Osteocyte (in vitro differentiated cells): ENCODE results near the gene SERP2. TPM values are rescaled to one million over a fixed set of nuclear protein-coding genes. Genes with fewer than 3 reads are reported as not detected.

ENCODE experiments used
- DNase-seq: peaks from one replicate; pipeline ENCODE4 v3.0.0; 2021; ENCODE audit warnings: mixed read lengths; ENCODE audit not compliant: unreplicated experiment; ENCODE audit errors: extremely low spot score
- H3K27ac Mint-ChIP-seq: one replicate; pipeline ENCODE4 v1.8.0; 2021; ENCODE audit warnings: mild to moderate bottlenecking, mixed read lengths; ENCODE audit not compliant: unreplicated experiment
- H3K27me3 Mint-ChIP-seq: one replicate; pipeline ENCODE4 v1.8.0; 2021; ENCODE audit warnings: mixed read lengths; ENCODE audit not compliant: unreplicated experiment
- H3K36me3 Mint-ChIP-seq: one replicate; pipeline ENCODE4 v1.8.0; 2021; ENCODE audit warnings: mixed read lengths; ENCODE audit not compliant: unreplicated experiment
- H3K4me1 Mint-ChIP-seq: one replicate; pipeline ENCODE4 v1.8.0; 2021; ENCODE audit warnings: mixed read lengths; ENCODE audit not compliant: unreplicated experiment
- H3K4me3 Mint-ChIP-seq: one replicate; pipeline ENCODE4 v1.8.0; 2021; ENCODE audit warnings: mild to moderate bottlenecking, moderate library complexity, mixed read lengths; ENCODE audit not compliant: unreplicated experiment
- H3K9me3 Mint-ChIP-seq: one replicate; pipeline ENCODE4 v1.8.0; 2021; ENCODE audit warnings: mixed read lengths; ENCODE audit not compliant: unreplicated experiment
- total RNA-seq: library from RNA; stranded (reverse); gene quantifications from 2 replicates; pipeline ENCODE4 v1.2.1, GENCODE V29; 2021
- TF ChIP-seq, protein P1 (sequence below): fragments of 200-600 bp; sonication (generic); IDR thresholded peaks from 2 replicates; pipeline ENCODE4 v1.5.0; 2021; ENCODE audit warnings: antibody characterized with exemption, mild to moderate bottlenecking, moderate library complexity

The SERP2 gene
- total RNA-seq, 1 donor from 2014 or later: 8.4 TPM

DNA sequence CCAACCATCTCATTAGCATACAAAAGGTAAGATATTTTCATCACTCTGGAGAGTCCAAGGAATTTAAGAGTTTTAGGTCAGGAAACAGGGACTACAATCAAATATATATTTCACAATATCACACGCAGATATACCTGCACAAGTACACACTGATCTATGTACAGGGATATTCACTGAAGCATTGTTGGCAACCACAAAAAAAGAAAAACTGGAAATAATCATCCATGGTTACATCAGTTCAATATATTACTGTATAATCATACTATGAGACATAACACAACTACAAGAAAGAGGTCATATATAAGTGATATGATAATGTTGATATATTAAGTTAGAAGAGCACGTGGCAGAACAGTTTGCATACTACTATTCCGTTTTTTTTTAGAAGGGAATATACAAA is 2.2 kb upstream of the SERP2 start:
- Mint-ChIP-seq H3K4me1 (peaks cover 24% of the 10 kb centered on the region), H3K27me3 (no peaks in the 10 kb centered on the region), H3K27ac (no peak overlapping the region), H3K4me3 (peak overlapping the region; percentile 19), H3K9me3 (no peaks in the 10 kb centered on the region), H3K36me3 (no peaks in the 10 kb centered on the region)
- TF ChIP-seq, protein P1, sequence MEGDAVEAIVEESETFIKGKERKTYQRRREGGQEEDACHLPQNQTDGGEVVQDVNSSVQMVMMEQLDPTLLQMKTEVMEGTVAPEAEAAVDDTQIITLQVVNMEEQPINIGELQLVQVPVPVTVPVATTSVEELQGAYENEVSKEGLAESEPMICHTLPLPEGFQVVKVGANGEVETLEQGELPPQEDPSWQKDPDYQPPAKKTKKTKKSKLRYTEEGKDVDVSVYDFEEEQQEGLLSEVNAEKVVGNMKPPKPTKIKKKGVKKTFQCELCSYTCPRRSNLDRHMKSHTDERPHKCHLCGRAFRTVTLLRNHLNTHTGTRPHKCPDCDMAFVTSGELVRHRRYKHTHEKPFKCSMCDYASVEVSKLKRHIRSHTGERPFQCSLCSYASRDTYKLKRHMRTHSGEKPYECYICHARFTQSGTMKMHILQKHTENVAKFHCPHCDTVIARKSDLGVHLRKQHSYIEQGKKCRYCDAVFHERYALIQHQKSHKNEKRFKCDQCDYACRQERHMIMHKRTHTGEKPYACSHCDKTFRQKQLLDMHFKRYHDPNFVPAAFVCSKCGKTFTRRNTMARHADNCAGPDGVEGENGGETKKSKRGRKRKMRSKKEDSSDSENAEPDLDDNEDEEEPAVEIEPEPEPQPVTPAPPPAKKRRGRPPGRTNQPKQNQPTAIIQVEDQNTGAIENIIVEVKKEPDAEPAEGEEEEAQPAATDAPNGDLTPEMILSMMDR: no peak
- DNase-seq: no peak

GRCh38 chr13:44373247-44373600 is 400 bp upstream of the SERP2 start:
- Mint-ChIP-seq H3K4me3 (peak overlapping the region; percentile 62), H3K36me3 (no peaks in the 10 kb centered on the region), H3K27me3 (no peaks in the 10 kb centered on the region), H3K27ac (no peak overlapping the region), H3K9me3 (no peaks in the 10 kb centered on the region), H3K4me1 (peaks cover 16% of the 10 kb centered on the region)
- TF ChIP-seq, protein P1: no peak
- no peak for DNase-seq

DNA sequence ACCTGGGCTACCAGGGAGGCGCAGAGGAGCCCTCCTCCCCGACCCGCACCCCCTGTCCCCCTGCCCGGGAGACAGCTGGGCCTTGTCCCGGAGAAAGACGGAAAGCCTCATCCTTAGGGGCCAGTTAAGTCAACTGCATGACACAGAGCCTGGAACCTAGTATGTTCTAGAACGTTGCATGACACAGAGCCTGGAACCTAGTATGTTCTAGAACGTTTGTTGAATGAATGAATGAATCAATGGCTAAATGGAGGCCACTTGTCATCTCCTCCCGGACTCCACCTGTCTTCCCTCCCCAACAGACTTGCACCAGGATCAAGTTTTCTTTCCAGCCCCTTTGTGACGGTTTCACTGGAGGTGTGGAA is 706 bp downstream of the SERP2 start:
- TF ChIP-seq, protein P1: no peak
- Mint-ChIP-seq H3K27me3 (no peaks in the 10 kb centered on the region), H3K4me3 (peak overlapping the region; percentile 68), H3K4me1 (peaks cover 8% of the 10 kb centered on the region), H3K36me3 (no peaks in the 10 kb centered on the region), H3K27ac (no peak overlapping the region), H3K9me3 (no peaks in the 10 kb centered on the region)
- DNase-seq: no peak

DNA sequence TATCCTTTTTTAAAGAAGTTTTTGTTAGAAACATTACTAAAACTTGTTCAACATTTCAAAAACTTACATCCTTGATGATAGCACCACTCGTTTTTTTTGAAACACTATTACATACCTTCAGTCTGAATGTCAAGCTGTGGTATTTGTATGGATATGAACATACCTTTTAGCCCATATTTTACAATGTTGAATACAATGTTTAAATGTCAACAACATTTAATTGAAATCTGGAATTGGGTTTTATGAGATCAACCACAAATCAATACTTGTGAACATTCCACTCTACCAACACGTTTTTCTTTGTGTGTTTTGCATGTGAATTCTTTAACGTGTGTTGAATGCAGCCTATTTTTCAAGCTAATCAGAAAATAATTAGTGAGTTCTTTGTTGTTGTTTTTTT is 4.7 kb downstream of the SERP2 start:
- Mint-ChIP-seq H3K27me3 (no peaks in the 10 kb centered on the region), H3K9me3 (no peaks in the 10 kb centered on the region), H3K27ac (no peak overlapping the region), H3K4me1 (peaks cover 11% of the 10 kb centered on the region), H3K36me3 (peaks cover 12% of the 10 kb centered on the region), H3K4me3 (no peak overlapping the region)
- TF ChIP-seq, protein P1: no peak
- no peak for DNase-seq

DNA sequence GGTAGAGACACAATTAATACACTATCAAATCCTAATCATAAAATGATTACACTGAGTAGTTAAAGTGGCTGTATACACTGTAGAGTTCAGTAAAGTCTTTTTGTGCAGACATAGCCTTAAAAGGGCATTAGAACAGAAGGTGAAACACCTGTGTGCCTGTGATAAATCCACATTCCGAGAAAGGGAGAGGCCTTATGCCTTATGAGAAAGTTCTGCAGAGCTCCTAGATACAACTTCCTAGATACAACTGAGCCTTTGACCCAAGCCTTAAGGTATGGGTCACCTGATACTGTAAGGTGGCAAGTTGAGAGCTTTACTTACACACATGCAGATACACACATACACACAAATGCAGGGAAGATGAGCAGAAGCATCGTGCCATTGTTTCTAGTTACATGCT is 6.3 kb downstream of the SERP2 start:
- Mint-ChIP-seq H3K4me1 (peaks cover 7% of the 10 kb centered on the region), H3K36me3 (peaks cover 17% of the 10 kb centered on the region), H3K4me3 (no peak overlapping the region), H3K9me3 (no peaks in the 10 kb centered on the region), H3K27me3 (no peaks in the 10 kb centered on the region), H3K27ac (no peak overlapping the region)
- TF ChIP-seq, protein P1: no peak
- DNase-seq: no peak
